Suprapubic skin (tissue), 3 donors: Measurements from ENCODE around the gene BSND.

Experiments
- CTCF ChIP-seq, 2 donors: fragments of 200-600 bp in 1 of 2; fragments of 450-650 bp in 1 of 2; sonication (generic) in 1 of 2; IDR thresholded peaks; one replicate each; pipeline ENCODE4 v1.5.1; 2016 to 2019; ENCODE audit warnings: antibody characterized with exemption in 2 of 2, mild to moderate bottlenecking in 1 of 2, moderate library complexity in 1 of 2
- POLR2A ChIP-seq, 2 donors: fragments of 450-650 bp; IDR thresholded peaks; one replicate each; pipeline ENCODE4 v1.6.1; 2017; ENCODE audit warnings: antibody characterized with exemption in 2 of 2, mild to moderate bottlenecking in 2 of 2, moderate library complexity in 2 of 2

DNA sequence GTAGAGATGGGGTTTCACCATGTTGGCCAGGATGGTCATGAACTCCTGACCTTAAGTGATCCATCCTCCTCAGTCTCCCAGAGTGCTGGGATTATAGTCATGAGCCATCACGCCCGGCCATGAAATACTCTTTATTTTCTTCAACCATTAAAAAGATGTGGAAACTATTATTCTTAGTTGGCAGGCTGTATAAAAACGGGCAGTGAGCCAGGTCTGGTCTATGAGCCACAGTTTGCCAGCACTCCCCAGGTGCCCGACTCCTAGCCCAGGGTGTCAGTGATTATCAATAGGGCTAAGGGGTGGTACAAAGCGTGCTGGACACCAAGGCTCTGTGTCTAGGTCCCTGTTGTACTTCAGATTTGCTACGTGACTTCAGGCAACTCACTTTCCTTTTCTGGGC, 22.0 kb upstream of the BSND start:
- TF ChIP-seq CTCF (IDR thresholded peaks at IDR 0.05) (no peak), POLR2A (IDR thresholded peaks at IDR 0.05) (no peak)
